Mesenchymal stem cell (in vitro differentiated cells and primary cell): ENCODE measurements around the gene ROBO2.

ENCODE experiments used
- DNase-seq: peaks from one replicate; pipeline ENCODE4 v3.0.0-alpha.2; 2013
- H2AFZ ChIP-seq: one replicate; pipeline ENCODE4 v1.6.1; 2013; ENCODE audit warnings: low read depth, mild to moderate bottlenecking, control low read depth, inconsistent platforms, low read length, moderate library complexity
- H2AK5ac ChIP-seq: 2 replicates; pipeline ENCODE4 v1.6.1; 2013; ENCODE audit warnings: low read length, moderate library complexity, mild to moderate bottlenecking, inconsistent platforms; ENCODE audit not compliant: severe bottlenecking
- H2BK120ac ChIP-seq: one replicate; pipeline ENCODE4 v1.6.1; 2013; ENCODE audit warnings: low read depth, mild to moderate bottlenecking, inconsistent platforms, low read length, moderate library complexity
- H2BK12ac ChIP-seq, 2 experiments: one replicate each; pipeline ENCODE4 v1.6.1; 2013; ENCODE audit warnings: inconsistent platforms in 2 of 2, low read length in 2 of 2, mild to moderate bottlenecking in 2 of 2, moderate library complexity in 2 of 2, control low read depth in 1 of 2
- H2BK15ac ChIP-seq: one replicate; pipeline ENCODE4 v1.6.1; 2013; ENCODE audit warnings: mild to moderate bottlenecking, low read depth, inconsistent platforms; ENCODE audit not compliant: poor library complexity, severe bottlenecking
- H2BK5ac ChIP-seq: 2 replicates; pipeline ENCODE4 v1.6.1; 2013; ENCODE audit warnings: low read depth, mild to moderate bottlenecking, low read length, control low read depth, inconsistent platforms; ENCODE audit not compliant: poor library complexity, severe bottlenecking
- H3K14ac ChIP-seq, 2 experiments: one replicate each; pipeline ENCODE4 v1.6.1; 2013; ENCODE audit warnings: inconsistent platforms in 2 of 2, low read length in 2 of 2, control low read depth in 1 of 2, mild to moderate bottlenecking in 1 of 2, moderate library complexity in 1 of 2
- H3K18ac ChIP-seq, 2 experiments: one replicate each; pipeline ENCODE4 v1.6.1; 2013; ENCODE audit warnings: inconsistent platforms in 2 of 2, low read length in 2 of 2, control low read depth in 1 of 2, low read depth in 1 of 2, mild to moderate bottlenecking in 1 of 2
- H3K23ac ChIP-seq, 2 experiments: one replicate each; pipeline ENCODE4 v1.6.1; 2013; ENCODE audit warnings: inconsistent platforms in 2 of 2, low read length in 2 of 2, mild to moderate bottlenecking in 2 of 2, moderate library complexity in 2 of 2, control low read depth in 1 of 2
- H3K27ac ChIP-seq: 2 replicates; pipeline ENCODE4 v1.5.1; 2013; ENCODE audit warnings: mild to moderate bottlenecking, moderate library complexity, low read length, control low read depth, inconsistent platforms; ENCODE audit not compliant: poor library complexity, severe bottlenecking
- H3K27me3 ChIP-seq, 2 experiments: 2 replicates each; pipeline versions ENCODE4 v1.6.1 to v1.7.0; 2013; ENCODE audit warnings: low read length in 2 of 2, mild to moderate bottlenecking in 2 of 2, moderate library complexity in 2 of 2, control low read depth in 1 of 2, inconsistent platforms in 1 of 2; ENCODE audit not compliant: control insufficient read depth in 1 of 2, insufficient read depth in 1 of 2
- H3K36me3 ChIP-seq, 2 experiments: 2 replicates each; pipeline versions ENCODE4 v1.6.1 to v1.7.0; 2013; ENCODE audit warnings: low read length in 2 of 2, control low read depth in 1 of 2, inconsistent platforms in 1 of 2, low read depth in 1 of 2, mild to moderate bottlenecking in 1 of 2; ENCODE audit not compliant: insufficient read depth in 2 of 2, control insufficient read depth in 1 of 2
- H3K4ac ChIP-seq, 2 experiments: one replicate each; pipeline ENCODE4 v1.6.1; 2013; ENCODE audit warnings: inconsistent platforms in 2 of 2, low read length in 2 of 2, mild to moderate bottlenecking in 2 of 2, moderate library complexity in 2 of 2, control low read depth in 1 of 2, low read depth in 1 of 2
- H3K4me1 ChIP-seq: 2 replicates; pipeline ENCODE4 v1.6.1; 2013; ENCODE audit warnings: low read depth, low read length, control low read depth; ENCODE audit not compliant: control insufficient read depth, insufficient read depth
- H3K4me2 ChIP-seq: 2 replicates; pipeline ENCODE4 v1.6.1; 2013; ENCODE audit warnings: low read length, mild to moderate bottlenecking, inconsistent platforms; ENCODE audit not compliant: poor library complexity, severe bottlenecking
- H3K4me3 ChIP-seq, 2 experiments: 2 replicates each; pipeline versions ENCODE4 v1.5.1 to v1.7.0; 2013; ENCODE audit warnings: low read length in 2 of 2, mild to moderate bottlenecking in 2 of 2, control low read depth in 1 of 2, low read depth in 1 of 2; ENCODE audit not compliant: insufficient read depth in 1 of 2
- H3K79me1 ChIP-seq: replicated peaks from 2 replicates; pipeline ENCODE4 v1.6.1; 2013; ENCODE audit warnings: mild to moderate bottlenecking, control low read depth, low read length, inconsistent platforms; ENCODE audit not compliant: poor library complexity, severe bottlenecking
- H3K9ac ChIP-seq: 2 replicates; pipeline ENCODE4 v1.7.0; 2013; ENCODE audit warnings: mild to moderate bottlenecking, low read length, moderate library complexity
- H3K9me3 ChIP-seq: 2 replicates; pipeline ENCODE4 v1.7.0; 2013; ENCODE audit warnings: mild to moderate bottlenecking, low read length; ENCODE audit not compliant: control insufficient read depth
- H4K8ac ChIP-seq: one replicate; pipeline ENCODE4 v1.6.1; 2013; ENCODE audit warnings: inconsistent platforms, mild to moderate bottlenecking, low read length, moderate library complexity
- H4K91ac ChIP-seq: one replicate; pipeline ENCODE4 v1.6.1; 2013; ENCODE audit warnings: mild to moderate bottlenecking, low read length, inconsistent platforms
- WGBS: methylation state at CpG from one replicate; pipeline ENCODE4 v1.1.7; 2013; ENCODE audit warnings: mixed read lengths; 5-methylcytosine and 5-hydroxymethylcytosine counted together

Gene ROBO2

DNA sequence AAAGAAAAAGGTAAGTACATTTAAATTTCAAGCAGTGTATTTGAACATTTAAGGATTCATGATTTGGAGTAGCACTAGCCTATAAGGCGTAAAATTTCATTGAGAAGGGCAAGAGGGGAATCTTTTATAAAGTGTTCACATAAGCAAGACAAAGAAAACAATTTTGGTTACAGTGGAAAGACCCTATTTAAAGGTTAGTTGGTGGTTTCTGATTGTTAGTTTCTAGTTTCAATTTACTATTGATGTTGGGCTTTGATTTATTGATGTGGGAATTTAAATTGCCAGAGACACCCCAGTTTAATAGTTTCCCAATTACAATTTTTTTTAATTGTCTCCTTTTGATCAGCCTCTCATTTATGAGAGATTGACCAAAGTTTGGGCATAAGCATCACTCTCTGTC is 19.5 kb downstream of the ROBO2 start:
- Histone ChIP-seq H3K9me3 (peaks cover 3% of the 10 kb centered on the region), H3K4me1 (no peaks in the 10 kb centered on the region), H2BK15ac (no peak overlapping the region), H3K14ac (no peak overlapping the region), H3K4me3 (no peak overlapping the region), H3K9ac (no peak overlapping the region), H3K4ac (no peak overlapping the region), H3K79me1 (no peaks in the 10 kb centered on the region), H3K27me3 (no peaks in the 10 kb centered on the region), H2BK12ac (no peak overlapping the region), H3K36me3 (no peaks in the 10 kb centered on the region), H2AK5ac (no peak overlapping the region), H2BK120ac (no peak overlapping the region), H2AFZ (no peak overlapping the region), H4K8ac (no peak overlapping the region), H4K91ac (no peak overlapping the region), H3K23ac (no peak overlapping the region), H2BK5ac (no peak overlapping the region), H3K18ac (no peak overlapping the region), H3K4me2 (no peak overlapping the region), H3K27ac (no peak overlapping the region)
- DNase-seq = no peak
- WGBS = 88% methylated on average over 1 of the region's 1 CpG

DNA sequence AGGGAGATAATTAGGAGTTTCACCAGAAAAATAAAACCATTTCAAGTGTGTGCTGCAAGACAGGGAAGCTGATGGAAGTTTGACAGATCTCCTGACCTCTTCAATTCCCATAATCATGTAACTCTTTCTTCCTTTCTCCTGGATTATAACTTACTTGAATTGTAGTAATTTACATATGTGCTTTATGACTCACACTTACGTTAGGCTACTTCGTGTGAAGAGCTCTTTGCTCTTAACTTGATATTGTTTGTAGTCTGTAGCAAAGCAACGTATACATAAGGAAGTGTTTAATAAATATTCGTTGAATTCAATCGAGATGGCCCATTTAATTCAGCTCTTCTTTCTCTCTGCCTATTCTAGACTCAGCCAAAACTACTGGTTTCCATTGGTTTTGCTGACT is 23.5 kb downstream of the ROBO2 start:
- Histone ChIP-seq H3K23ac (no peak overlapping the region), H3K18ac (no peak overlapping the region), H3K9ac (no peak overlapping the region), H3K4me2 (no peak overlapping the region), H4K8ac (no peak overlapping the region), H2BK12ac (no peak overlapping the region), H3K36me3 (no peaks in the 10 kb centered on the region), H2BK5ac (no peak overlapping the region), H2BK120ac (no peak overlapping the region), H3K27me3 (no peaks in the 10 kb centered on the region), H3K4me3 (no peak overlapping the region), H2AFZ (no peak overlapping the region), H3K4ac (no peak overlapping the region), H3K79me1 (no peaks in the 10 kb centered on the region), H2AK5ac (no peak overlapping the region), H2BK15ac (no peak overlapping the region), H3K4me1 (no peaks in the 10 kb centered on the region), H3K27ac (no peak overlapping the region), H3K9me3 (peaks cover 3% of the 10 kb centered on the region), H4K91ac (no peak overlapping the region), H3K14ac (no peak overlapping the region)
- no peak for DNase-seq
- 76% methylated on average over 4 of the region's 5 CpGs for WGBS

DNA sequence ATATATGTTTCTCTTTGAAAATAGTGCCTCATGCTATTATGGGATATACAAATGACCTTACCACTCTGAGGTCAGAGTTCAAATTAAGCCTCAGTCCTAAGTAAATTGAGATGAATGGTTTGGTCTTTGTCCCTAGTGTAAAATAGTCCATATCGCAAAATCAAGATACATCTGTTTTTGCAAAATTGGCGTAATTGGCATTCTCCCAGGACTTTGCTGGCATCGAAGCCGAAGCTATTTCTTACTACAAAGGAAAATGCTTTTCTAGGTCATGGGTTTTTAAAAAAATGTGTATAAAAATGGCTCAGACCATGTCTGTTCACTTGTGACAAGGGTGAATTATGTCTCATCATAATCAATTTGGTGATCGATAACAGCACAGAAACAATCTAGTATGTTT is 25.9 kb downstream of the ROBO2 start:
- H3K4me2 ChIP-seq = no peak overlapping the region
- H3K27ac ChIP-seq = no peak overlapping the region
- H2AK5ac ChIP-seq = no peak overlapping the region
- no peak overlapping the region for H2BK12ac ChIP-seq
- no peaks in the 10 kb centered on the region for H3K27me3 ChIP-seq
- H3K4me3 ChIP-seq = no peak overlapping the region
- H2BK15ac ChIP-seq = no peak overlapping the region
- no peaks in the 10 kb centered on the region for H3K4me1 ChIP-seq
- DNase-seq = no peak
- no peak overlapping the region for H3K23ac ChIP-seq
- H3K14ac ChIP-seq = no peak overlapping the region
- H3K9me3 ChIP-seq = peaks cover 3% of the 10 kb centered on the region
- no peaks in the 10 kb centered on the region for H3K79me1 ChIP-seq
- H3K4ac ChIP-seq = no peak overlapping the region
- no peak overlapping the region for H2AFZ ChIP-seq
- no peak overlapping the region for H2BK5ac ChIP-seq
- H3K9ac ChIP-seq = no peak overlapping the region
- H2BK120ac ChIP-seq = no peak overlapping the region
- no peaks in the 10 kb centered on the region for H3K36me3 ChIP-seq
- 97% methylated on average over 5 of the region's 5 CpGs for WGBS
- no peak overlapping the region for H3K18ac ChIP-seq
- no peak overlapping the region for H4K91ac ChIP-seq
- no peak overlapping the region for H4K8ac ChIP-seq

DNA sequence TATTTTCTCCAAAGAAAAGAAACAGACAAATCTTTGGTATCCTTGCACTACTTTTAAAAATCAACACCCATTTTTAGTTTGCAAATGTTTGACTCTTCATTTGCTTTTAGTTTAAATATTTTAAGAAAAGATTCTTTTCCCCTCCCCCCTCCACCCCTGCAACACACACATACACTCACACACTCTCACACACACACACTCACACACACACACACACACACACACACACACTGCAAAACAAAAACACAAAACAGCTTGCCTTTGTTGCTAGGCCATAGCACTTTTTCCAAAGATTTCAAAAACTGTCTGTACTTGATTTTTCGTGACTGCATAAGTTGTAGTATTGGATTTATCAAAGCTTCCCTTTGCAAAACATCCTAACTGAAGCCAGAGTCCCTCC is 26.9 kb downstream of the ROBO2 start:
- Histone ChIP-seq H2AFZ (no peak overlapping the region), H3K4me3 (no peak overlapping the region), H4K91ac (no peak overlapping the region), H3K4me2 (no peak overlapping the region), H3K23ac (no peak overlapping the region), H4K8ac (no peak overlapping the region), H3K9me3 (peaks cover 3% of the 10 kb centered on the region), H2BK5ac (no peak overlapping the region), H3K79me1 (no peaks in the 10 kb centered on the region), H2BK120ac (no peak overlapping the region), H3K4me1 (no peaks in the 10 kb centered on the region), H2BK12ac (no peak overlapping the region), H3K27me3 (no peaks in the 10 kb centered on the region), H2BK15ac (no peak overlapping the region), H3K36me3 (no peaks in the 10 kb centered on the region), H3K27ac (no peak overlapping the region), H3K4ac (no peak overlapping the region), H3K9ac (no peak overlapping the region), H2AK5ac (no peak overlapping the region), H3K14ac (no peak overlapping the region), H3K18ac (no peak overlapping the region)
- WGBS = no CpG with 5 or more reads among the region's 1 CpG
- DNase-seq = no peak
